Stomach (tissue), 9 donors: ENCODE measurements around the gene DOCK2. TPM values are rescaled to one million over a fixed set of nuclear protein-coding genes. Genes with fewer than 3 reads are reported as not detected.
A peak's percentile ranks its signal among the peaks of the same experiment; 100 is the strongest.

ENCODE experiments used
- DNase-seq, 2 donors: peaks; one replicate each; pipeline versions ENCODE4 v3.0.0 to v3.0.0-alpha.2; 2013 to 2019
- H3K27ac ChIP-seq, 5 donors: fragments of 200-600 bp in 4 of 5; sonication (generic) in 4 of 5; one replicate each; pipeline ENCODE4 v1.5.1; 2013 to 2019; ENCODE audit warnings: mild to moderate bottlenecking in 1 of 5, moderate library complexity in 1 of 5
- H3K27me3 ChIP-seq, 3 donors: fragments of 200-600 bp; sonication (generic); one replicate each; pipeline ENCODE4 v1.5.1; 2017 to 2019; ENCODE audit warnings: mixed run types in 1 of 3
- H3K36me3 ChIP-seq, 4 donors: fragments of 200-600 bp; sonication (generic); 1 replicate in 3 of 4; 2 replicates in 1 of 4; pipeline ENCODE4 v1.5.1; 2016 to 2019
- H3K4me1 ChIP-seq, 4 donors: fragments of 200-600 bp; sonication (generic); one replicate each; pipeline ENCODE4 v1.5.1; 2016 to 2019
- H3K4me3 ChIP-seq, 4 donors: fragments of 200-600 bp; sonication (generic) in 3 of 4; one replicate each; pipeline ENCODE4 v1.5.1; 2016 to 2019; ENCODE audit warnings: mild to moderate bottlenecking in 1 of 4
- H3K9me3 ChIP-seq, 4 donors: fragments of 200-600 bp; sonication (generic); one replicate each; pipeline ENCODE4 v1.5.1; 2016 to 2019
- CTCF ChIP-seq, 7 experiments: fragments of 450-650 bp in 4 of 7; fragments of 200-600 bp in 3 of 7; sonication (generic) in 3 of 7; IDR thresholded peaks; one replicate each; pipeline ENCODE4 v1.5.1; 2016 to 2019; ENCODE audit warnings: antibody characterized with exemption in 7 of 7, control low read depth in 2 of 7, mild to moderate bottlenecking in 1 of 7
- EP300 ChIP-seq: sonication (generic); formaldehyde crosslinking; IDR thresholded peaks from one replicate; pipeline ENCODE4 v1.6.1; 2017; ENCODE audit warnings: antibody characterized with exemption
- POLR2A ChIP-seq, 4 donors: fragments of 450-650 bp; IDR thresholded peaks; one replicate each; pipeline ENCODE4 v1.6.1; 2016; ENCODE audit warnings: antibody characterized with exemption in 4 of 4, control low read depth in 2 of 4, mild to moderate bottlenecking in 1 of 4, moderate library complexity in 1 of 4
- POLR2AphosphoS5 ChIP-seq, 3 donors: sonication (generic); formaldehyde crosslinking; IDR thresholded peaks; one replicate each; pipeline ENCODE4 v1.6.1; 2016; ENCODE audit warnings: antibody characterized with exemption in 3 of 3
- WGBS, 5 donors: extraction: QIAGEN DNeasy Blood & Tissue Kit in 3 of 5; methylation state at CpG; one replicate each; pipeline versions ENCODE4 v1.1.5 to v1.1.7; 2013 to 2018; 5-methylcytosine and 5-hydroxymethylcytosine counted together
- intact Hi-C: fragments of 100-400 bp; cut with DNase I; formaldehyde crosslinking; loops from one replicate; pipeline ENCODE4 v1.15.1; 2023; ENCODE audit warnings: low total_unique reads
- polyA plus RNA-seq, 3 donors: library from polyadenylated mRNA; stranded (reverse); fragments of 200-250 nt; gene quantifications; one replicate each; pipeline ENCODE4 v1.2.3, GENCODE V29; 2013
- total RNA-seq, 5 donors: library from RNA; depleted of rRNA; stranded (reverse); fragments of >200 nt; gene quantifications; one replicate each; pipeline versions ENCODE4 v1.1.0 to v1.2.3, GENCODE V29; 2014 to 2016
- donor health status: healthy with polysubstance abuse.
- donor health status: Bipolar disorder and iron deficiency.
- donor health status: healthy.

DOCK2 gene
- total and polyA plus RNA-seq, 8 donors = 2.1 to 50.2 (median 8.5) TPM

- H3K27me3 ChIP-seq = peaks cover 0 to 7% (median 0%) of the 10 kb centered on the region in 3 donors
- H3K4me1 ChIP-seq = no peaks in the 10 kb centered on the region
- TF ChIP-seq POLR2AphosphoS5 (IDR thresholded peaks at IDR 0.05) (no peak), POLR2A (IDR thresholded peaks at IDR 0.05) (no peak), EP300 (no peak), CTCF (IDR thresholded peaks at IDR 0.05) (no peak)
- peak in 1 of 2 donors; percentile 16 for DNase-seq
- H3K9me3 ChIP-seq = no peaks in the 10 kb centered on the region
- intact Hi-C loops = no loop called here
- no peak overlapping the region for H3K4me3 ChIP-seq
- no peaks in the 10 kb centered on the region for H3K36me3 ChIP-seq
- WGBS, 5 donors = 52 to 67% (median 62%) methylated on average over 7 of the region's 7 CpGs
- H3K27ac ChIP-seq = no peak overlapping the region
Measured at GRCh38 chr5:169895926-169896325, 258.9 kb downstream of the DOCK2 start.

GRCh38 chr5:169897481-169897880 lies 260.4 kb downstream of the DOCK2 start:
- H3K27me3 ChIP-seq = peaks cover 0 to 7% (median 0%) of the 10 kb centered on the region in 3 donors
- H3K4me3 ChIP-seq = no peak overlapping the region
- 78 to 90% (median 87%) methylated on average over 4 of the region's 4 CpGs for WGBS, 5 donors
- intact Hi-C loops = no loop called here
- H3K9me3 ChIP-seq = no peaks in the 10 kb centered on the region
- no peaks in the 10 kb centered on the region for H3K4me1 ChIP-seq
- no peak for TF ChIP-seq EP300
- TF ChIP-seq POLR2AphosphoS5 (IDR thresholded peaks at IDR 0.05) = no peak
- TF ChIP-seq CTCF (IDR thresholded peaks at IDR 0.05) = no peak
- TF ChIP-seq POLR2A (IDR thresholded peaks at IDR 0.05) = no peak
- H3K27ac ChIP-seq = no peak overlapping the region
- no peaks in the 10 kb centered on the region for H3K36me3 ChIP-seq
- no peak for DNase-seq

- no peak for DNase-seq
- intact Hi-C loops = no loop called here
- TF ChIP-seq EP300 (no peak), CTCF (IDR thresholded peaks at IDR 0.05) (no peak), POLR2AphosphoS5 (IDR thresholded peaks at IDR 0.05) (no peak), POLR2A (IDR thresholded peaks at IDR 0.05) (no peak)
- no peak overlapping the region for H3K27ac ChIP-seq
- H3K4me3 ChIP-seq = no peak overlapping the region
- no peaks in the 10 kb centered on the region for H3K4me1 ChIP-seq
- no peaks in the 10 kb centered on the region for H3K36me3 ChIP-seq
- WGBS, 5 donors = 27 to 44% (median 38%) methylated on average over 2 of the region's 2 CpGs
- H3K27me3 ChIP-seq = no peaks in the 10 kb centered on the region
- no peaks in the 10 kb centered on the region for H3K9me3 ChIP-seq
Measured at GRCh38 chr5:169901896-169902295, 264.8 kb downstream of the DOCK2 start.

GRCh38 chr5:169904059-169904458 lies 267.0 kb downstream of the DOCK2 start:
- WGBS, 5 donors = 82 to 91% (median 86%) methylated on average over 2 of the region's 2 CpGs

More at GRCh38 chr5:169904059-169904458, 267.0 kb downstream of the DOCK2 start:
- no peak for TF ChIP-seq EP300
- TF ChIP-seq POLR2A (IDR thresholded peaks at IDR 0.05) = no peak
- no peak for TF ChIP-seq CTCF (IDR thresholded peaks at IDR 0.05)
- TF ChIP-seq POLR2AphosphoS5 (IDR thresholded peaks at IDR 0.05) = no peak
- H3K4me1 ChIP-seq = no peaks in the 10 kb centered on the region
- H3K4me3 ChIP-seq = no peak overlapping the region
- no peaks in the 10 kb centered on the region for H3K27me3 ChIP-seq
- intact Hi-C loops = no loop called here
- peak in 1 of 2 donors; percentile 56 for DNase-seq
- H3K9me3 ChIP-seq = no peaks in the 10 kb centered on the region
- no peak overlapping the region for H3K27ac ChIP-seq
- no peaks in the 10 kb centered on the region for H3K36me3 ChIP-seq
